Measurements from ENCODE around the gene PCDHGC5.

PCDHGC5 gene

DNA sequence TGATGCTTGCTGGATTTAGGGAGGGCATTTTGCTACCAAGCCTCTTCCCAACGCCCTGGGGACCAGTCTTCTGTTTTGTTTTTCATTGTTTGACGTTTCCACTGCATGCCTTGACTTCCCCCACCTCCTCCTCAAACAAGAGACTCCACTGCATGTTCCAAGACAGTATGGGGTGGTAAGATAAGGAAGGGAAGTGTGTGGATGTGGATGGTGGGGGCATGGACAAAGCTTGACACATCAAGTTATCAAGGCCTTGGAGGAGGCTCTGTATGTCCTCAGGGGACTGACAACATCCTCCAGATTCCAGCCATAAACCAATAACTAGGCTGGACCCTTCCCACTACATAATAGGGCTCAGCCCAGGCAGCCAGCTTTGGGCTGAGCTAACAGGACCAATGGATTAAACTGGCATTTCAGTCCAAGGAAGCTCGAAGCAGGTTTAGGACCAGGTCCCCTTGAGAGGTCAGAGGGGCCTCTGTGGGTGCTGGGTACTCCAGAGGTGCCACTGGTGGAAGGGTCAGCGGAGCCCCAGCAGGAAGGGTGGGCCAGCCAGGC lies 23.0 kb downstream of the PCDHGC5 start:
- in situ Hi-C loops (cut with MboI; ENCODE audit: low sequenced_read_pairs, unreplicated experiment): no loop called here
- DNase-seq (ENCODE audit: low spot score): no peak
- TF ChIP-seq, protein P1, sequence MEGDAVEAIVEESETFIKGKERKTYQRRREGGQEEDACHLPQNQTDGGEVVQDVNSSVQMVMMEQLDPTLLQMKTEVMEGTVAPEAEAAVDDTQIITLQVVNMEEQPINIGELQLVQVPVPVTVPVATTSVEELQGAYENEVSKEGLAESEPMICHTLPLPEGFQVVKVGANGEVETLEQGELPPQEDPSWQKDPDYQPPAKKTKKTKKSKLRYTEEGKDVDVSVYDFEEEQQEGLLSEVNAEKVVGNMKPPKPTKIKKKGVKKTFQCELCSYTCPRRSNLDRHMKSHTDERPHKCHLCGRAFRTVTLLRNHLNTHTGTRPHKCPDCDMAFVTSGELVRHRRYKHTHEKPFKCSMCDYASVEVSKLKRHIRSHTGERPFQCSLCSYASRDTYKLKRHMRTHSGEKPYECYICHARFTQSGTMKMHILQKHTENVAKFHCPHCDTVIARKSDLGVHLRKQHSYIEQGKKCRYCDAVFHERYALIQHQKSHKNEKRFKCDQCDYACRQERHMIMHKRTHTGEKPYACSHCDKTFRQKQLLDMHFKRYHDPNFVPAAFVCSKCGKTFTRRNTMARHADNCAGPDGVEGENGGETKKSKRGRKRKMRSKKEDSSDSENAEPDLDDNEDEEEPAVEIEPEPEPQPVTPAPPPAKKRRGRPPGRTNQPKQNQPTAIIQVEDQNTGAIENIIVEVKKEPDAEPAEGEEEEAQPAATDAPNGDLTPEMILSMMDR (IDR thresholded peaks at IDR 0.05; ENCODE audit: borderline replicate concordance, control extremely low read depth, extremely low read depth, insufficient read depth, missing control alignments): no peak

DNA sequence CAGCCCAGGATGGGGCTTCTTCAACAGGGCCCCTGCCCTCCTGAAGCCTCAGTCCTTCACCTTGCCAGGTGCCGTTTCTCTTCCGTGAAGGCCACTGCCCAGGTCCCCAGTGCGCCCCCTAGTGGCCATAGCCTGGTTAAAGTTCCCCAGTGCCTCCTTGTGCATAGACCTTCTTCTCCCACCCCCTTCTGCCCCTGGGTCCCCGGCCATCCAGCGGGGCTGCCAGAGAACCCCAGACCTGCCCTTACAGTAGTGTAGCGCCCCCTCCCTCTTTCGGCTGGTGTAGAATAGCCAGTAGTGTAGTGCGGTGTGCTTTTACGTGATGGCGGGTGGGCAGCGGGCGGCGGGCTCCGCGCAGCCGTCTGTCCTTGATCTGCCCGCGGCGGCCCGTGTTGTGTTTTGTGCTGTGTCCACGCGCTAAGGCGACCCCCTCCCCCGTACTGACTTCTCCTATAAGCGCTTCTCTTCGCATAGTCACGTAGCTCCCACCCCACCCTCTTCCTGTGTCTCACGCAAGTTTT lies 23.6 kb downstream of the PCDHGC5 start:
- TF ChIP-seq, protein P1 (IDR thresholded peaks at IDR 0.05; ENCODE audit: borderline replicate concordance, control extremely low read depth, extremely low read depth, insufficient read depth, missing control alignments): peak; percentile 79
- peak; percentile 87 for DNase-seq (ENCODE audit: low spot score)
- in situ Hi-C loops (cut with MboI; ENCODE audit: low sequenced_read_pairs, unreplicated experiment): no loop called here

DNA sequence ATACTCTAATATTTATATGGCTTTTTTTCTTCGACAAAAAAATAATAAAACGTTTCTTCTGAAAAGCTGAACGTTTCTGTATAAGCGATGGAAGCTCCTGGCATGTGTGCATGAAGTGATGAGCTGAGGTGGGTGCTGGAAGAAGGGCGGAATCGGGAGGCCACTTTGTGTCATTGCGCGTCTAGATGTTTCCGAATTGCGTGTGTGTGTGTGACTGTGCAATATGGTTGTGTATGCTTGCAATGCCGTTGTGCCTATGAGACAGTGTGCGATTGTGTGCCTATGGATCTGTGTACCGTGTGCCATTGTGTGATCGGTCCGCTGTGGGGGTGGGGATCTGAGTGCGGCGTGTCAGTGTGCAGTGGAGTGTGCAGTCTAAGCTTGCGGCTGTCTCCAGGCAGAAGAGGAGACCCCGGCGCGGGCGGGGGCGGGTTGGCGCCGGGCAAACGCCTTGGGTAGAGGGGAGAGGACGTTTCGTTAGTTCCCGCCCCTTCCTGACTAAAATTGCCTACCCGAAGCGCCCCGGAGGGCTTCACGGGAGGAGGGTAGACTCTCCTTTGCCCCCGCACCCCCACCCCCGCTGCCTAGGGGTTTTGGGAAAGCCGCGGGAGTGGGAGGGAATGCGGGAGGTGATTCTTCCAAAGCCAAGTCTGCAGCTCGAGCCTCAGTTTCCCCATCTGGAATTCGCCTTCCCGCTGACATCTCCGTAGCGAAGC lies 24.2 kb downstream of the PCDHGC5 start:
- TF ChIP-seq, protein P1 (IDR thresholded peaks at IDR 0.05; ENCODE audit: borderline replicate concordance, control extremely low read depth, extremely low read depth, insufficient read depth, missing control alignments): no peak
- in situ Hi-C loops (cut with MboI; ENCODE audit: low sequenced_read_pairs, unreplicated experiment): no loop called here
- no peak for DNase-seq (ENCODE audit: low spot score)

DNA sequence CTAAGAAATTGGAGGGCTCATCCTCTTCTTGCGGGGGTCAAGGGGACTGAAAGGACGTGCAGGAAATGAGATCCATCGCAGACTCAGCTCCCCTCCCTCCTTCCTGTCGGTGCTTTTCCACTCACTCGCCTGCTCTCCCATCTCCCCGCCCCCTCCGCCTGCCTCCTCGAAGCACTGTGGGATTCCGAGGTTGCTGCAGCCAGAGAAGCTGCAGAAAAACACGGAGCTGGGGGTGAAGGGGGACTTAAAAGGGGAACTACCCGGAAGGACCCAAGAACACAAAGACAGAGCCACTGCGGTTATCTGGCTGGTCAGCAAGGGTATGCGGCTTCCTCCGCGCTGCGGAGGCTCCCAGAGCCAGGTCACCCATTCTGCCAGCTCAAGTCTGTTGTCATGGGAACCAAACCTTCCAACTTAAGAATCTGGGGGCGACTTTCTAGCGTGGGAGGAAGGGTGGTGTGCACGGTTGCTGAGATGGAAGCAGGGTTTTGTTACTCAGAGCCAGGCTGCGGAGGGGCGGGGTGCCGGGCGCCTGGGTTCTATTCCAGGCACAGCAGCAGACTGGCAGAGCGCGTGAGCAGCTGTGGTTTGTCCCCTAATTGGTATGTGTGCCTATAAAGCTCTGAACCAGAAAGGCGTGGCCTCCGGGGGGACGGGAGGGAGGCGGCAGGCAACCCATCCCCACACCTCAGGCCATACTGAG lies 24.9 kb downstream of the PCDHGC5 start:
- TF ChIP-seq, protein P1 (IDR thresholded peaks at IDR 0.05; ENCODE audit: borderline replicate concordance, control extremely low read depth, extremely low read depth, insufficient read depth, missing control alignments): no peak
- in situ Hi-C loops (cut with MboI; ENCODE audit: low sequenced_read_pairs, unreplicated experiment): no loop called here
- peak; percentile 67 for DNase-seq (ENCODE audit: low spot score)

DNA sequence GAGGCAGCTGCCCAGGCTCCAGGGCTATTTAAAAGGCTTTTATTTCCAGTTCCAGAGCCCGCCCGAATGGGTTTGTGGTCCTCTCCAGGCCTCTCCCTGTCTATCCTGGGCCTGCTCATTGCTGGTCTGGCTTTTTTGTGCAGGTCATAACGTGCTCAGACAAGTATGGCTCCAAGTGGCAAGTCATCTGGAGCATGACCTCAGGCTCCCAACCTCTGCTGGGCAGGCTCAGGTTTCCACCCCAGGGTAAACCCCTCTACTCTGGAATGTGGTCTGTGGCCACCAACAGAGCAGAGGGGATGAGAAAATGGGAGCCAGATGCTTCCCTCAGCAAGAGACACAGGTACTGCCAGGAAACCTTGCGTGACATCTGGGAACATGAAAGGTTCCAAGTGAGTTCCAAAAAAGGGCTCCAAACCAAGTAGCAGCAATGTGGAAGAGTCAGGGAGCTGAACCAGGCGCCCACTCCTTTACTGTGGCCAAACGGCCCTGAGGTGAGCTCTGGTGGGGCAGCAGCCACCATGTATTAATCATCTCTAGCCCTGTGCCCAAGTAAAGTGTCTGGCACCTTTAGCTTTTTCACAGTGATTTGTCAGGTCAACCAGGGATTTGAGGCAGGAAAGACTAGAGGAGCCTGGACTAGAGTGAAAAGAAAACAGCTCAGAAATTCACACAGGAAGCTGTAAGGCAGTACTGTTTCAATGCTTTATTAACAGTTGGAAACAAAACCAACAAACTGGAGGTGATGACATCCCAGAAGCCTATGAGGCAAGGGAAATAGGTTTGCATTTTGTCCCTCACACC lies 25.7 kb downstream of the PCDHGC5 start:
- no peak for DNase-seq (ENCODE audit: low spot score)
- TF ChIP-seq, protein P1 (IDR thresholded peaks at IDR 0.05; ENCODE audit: borderline replicate concordance, control extremely low read depth, extremely low read depth, insufficient read depth, missing control alignments): no peak
- in situ Hi-C loops (cut with MboI; ENCODE audit: low sequenced_read_pairs, unreplicated experiment): no loop called here

DNA sequence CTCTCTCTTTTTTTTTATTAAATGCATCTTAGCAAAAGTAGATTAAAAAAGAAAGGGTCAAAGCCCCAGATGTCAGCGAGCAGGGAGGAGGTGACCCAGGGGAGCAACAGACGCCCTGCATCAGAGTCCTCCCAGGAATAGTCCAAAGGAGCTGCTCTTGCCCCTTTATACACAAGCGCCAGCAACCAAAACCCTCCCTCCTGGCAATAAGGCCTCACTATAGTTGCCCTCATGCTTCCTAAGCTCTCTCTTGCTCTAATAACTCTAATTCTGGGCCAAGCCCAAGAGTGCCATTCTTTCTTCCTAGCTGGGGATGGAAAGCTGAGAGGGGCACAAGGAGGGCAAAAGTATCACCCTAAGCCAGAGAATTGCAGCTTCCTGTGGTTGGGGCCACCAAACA lies 26.3 kb downstream of the PCDHGC5 start:
- in situ Hi-C loops (cut with MboI; ENCODE audit: low sequenced_read_pairs, unreplicated experiment): no loop called here
- TF ChIP-seq, protein P1 (IDR thresholded peaks at IDR 0.05; ENCODE audit: borderline replicate concordance, control extremely low read depth, extremely low read depth, insufficient read depth, missing control alignments): no peak
- DNase-seq (ENCODE audit: low spot score): no peak
